ENCODE measurements around the gene RNU4-1. TPM values are rescaled to one million over a fixed set of nuclear protein-coding genes. Genes with fewer than 3 reads are reported as not detected.

RNU4-1 gene
- total RNA-seq, 1 experiment from 2014 or later = 1,565 TPM

- Histone ChIP-seq H3K36me3 (ENCODE audit: control insufficient read depth, insufficient read depth, low read length) (peaks cover 13% of the 10 kb centered on the region), H3K4me1 (ENCODE audit: control insufficient read depth, insufficient read depth, low read length) (peaks cover 46% of the 10 kb centered on the region), H3K4me3 (ENCODE audit: low read depth in 2 of 2, low read length in 2 of 2) (peak overlapping the region; percentile 87 to 92), H3K9me3 (ENCODE audit: control insufficient read depth, insufficient read depth, low read depth, low read length) (no peaks in the 10 kb centered on the region), H3K27ac (ENCODE audit: low read length) (peak overlapping the region; percentile 100), H3K27me3 (ENCODE audit: control insufficient read depth, insufficient read depth, low read length) (no peaks in the 10 kb centered on the region)
- in situ Hi-C loops (cut with HindIII; ENCODE audit: low pct_unique_long_range_greater_than_20kb, low sequenced_read_pairs) (no loop called here), intact Hi-C loops (cut with micrococcal nuclease; ENCODE audit: unreplicated experiment) (loop anchor here (2.0 kb wide), 1 partner anchor 35 kb away; no protein-coding TSS in a partner anchor)
- ChIA-PET POLR2A (interaction anchor here (0.6 to 2.3 kb wide), 4 partner anchors 8 to 36 kb away, joined by 3 to 8 read pairs (median 4); partner anchors contain the start of gene RNU4-2), CTCF (interaction anchor here (0.8 to 3.9 kb wide), 2 partner anchors 10 to 36 kb away, joined by 3 to 22 read pairs; no protein-coding TSS in a partner anchor)
- peak; percentile 40; the same call in 1 of the 2 replicates for TF ChIP-seq POLR2AphosphoS5 (IDR thresholded peaks at IDR 0.05; ENCODE audit: low read depth, low read length)
- TF ChIP-seq REST (IDR thresholded peaks at IDR 0.05; ENCODE audit: insufficient read depth in 1 of 2, low read depth in 2 of 2, low read length in 1 of 2) = no peak
- ATAC-seq (peak; percentile 7; the same call in 1 of the 2 replicates), DNase-seq (ENCODE audit: low read depth, low spot score) (no peak)
- BruUV-seq (replicated peaks) = no TSS peak
These were observed 28.7 kb downstream of the RNU4-1 start for GRCh38 chr12:120264086-120264903.

DNA sequence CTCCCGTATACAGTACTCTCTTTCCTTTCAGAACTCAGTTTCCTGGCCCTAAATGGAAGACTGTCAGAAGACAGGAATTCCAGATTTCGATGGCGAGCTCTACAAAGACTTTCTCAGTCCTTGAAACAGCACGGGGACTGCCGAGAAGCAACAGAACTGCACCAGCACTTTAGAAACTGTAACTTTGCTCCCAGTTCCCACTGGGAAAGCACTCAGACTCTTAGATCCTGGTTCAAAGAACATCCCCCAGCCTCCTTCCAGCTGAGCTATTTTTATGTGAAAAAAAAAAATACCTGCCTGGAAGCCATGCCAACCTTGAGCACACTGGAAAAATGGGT is 29.3 kb downstream of the RNU4-1 start:
- H3K4me1 ChIP-seq (ENCODE audit: control insufficient read depth, insufficient read depth, low read length) = peaks cover 52% of the 10 kb centered on the region

More for the DNA sequence above, 29.3 kb downstream of the RNU4-1 start:
- intact Hi-C loops (cut with micrococcal nuclease; ENCODE audit: unreplicated experiment) (loop anchor here (2.0 kb wide), 1 partner anchor 35 kb away; no protein-coding TSS in a partner anchor), in situ Hi-C loops (cut with HindIII; ENCODE audit: low pct_unique_long_range_greater_than_20kb, low sequenced_read_pairs) (no loop called here)
- peak overlapping the region; percentile 87 to 92 for H3K4me3 ChIP-seq (ENCODE audit: low read depth in 2 of 2, low read length in 2 of 2)
- ChIA-PET POLR2A (interaction anchor here (0.6 to 2.3 kb wide), 4 partner anchors 11 to 36 kb away, joined by 3 to 8 read pairs (median 4); partner anchors contain the start of gene RNU4-2), CTCF (interaction anchor here (0.8 to 3.9 kb wide), 2 partner anchors 9 to 35 kb away, joined by 3 to 22 read pairs; no protein-coding TSS in a partner anchor)
- H3K27me3 ChIP-seq (ENCODE audit: control insufficient read depth, insufficient read depth, low read length) = no peaks in the 10 kb centered on the region
- TF ChIP-seq SIN3A (IDR thresholded peaks at IDR 0.05; ENCODE audit: borderline replicate concordance, insufficient read depth, low read depth, low read length) (no peak), POLR2AphosphoS5 (IDR thresholded peaks at IDR 0.05; ENCODE audit: low read depth, low read length) (no peak), REST (IDR thresholded peaks at IDR 0.05; ENCODE audit: insufficient read depth in 1 of 2, low read depth in 2 of 2, low read length in 1 of 2) (no peak), CTCF (IDR thresholded peaks at IDR 0.05) (no peak), TCF7L2 (IDR thresholded peaks at IDR 0.05; ENCODE audit: low read depth, low read length) (no peak)
- no TSS peak for BruUV-seq (replicated peaks)
- peak overlapping the region; percentile 100 for H3K27ac ChIP-seq (ENCODE audit: low read length)
- DNase-seq (ENCODE audit: low read depth, low spot score) (no peak), ATAC-seq (no peak)
- no peaks in the 10 kb centered on the region for H3K9me3 ChIP-seq (ENCODE audit: control insufficient read depth, insufficient read depth, low read depth, low read length)
- peaks cover 13% of the 10 kb centered on the region for H3K36me3 ChIP-seq (ENCODE audit: control insufficient read depth, insufficient read depth, low read length)

All from Panc1 (cell line).